ENCODE data around the gene CFAP74. TPM values are rescaled to one million over a fixed set of nuclear protein-coding genes. Genes with fewer than 3 reads are reported as not detected.
"Not testable (repeated sequence)": the region's sequence is repeated elsewhere in the genome, so short reads cannot be mapped to it uniquely, and the experiment has no call there.

The CFAP74 gene
- total RNA-seq, 1 donor from 2014 or later = not detected

DNA sequence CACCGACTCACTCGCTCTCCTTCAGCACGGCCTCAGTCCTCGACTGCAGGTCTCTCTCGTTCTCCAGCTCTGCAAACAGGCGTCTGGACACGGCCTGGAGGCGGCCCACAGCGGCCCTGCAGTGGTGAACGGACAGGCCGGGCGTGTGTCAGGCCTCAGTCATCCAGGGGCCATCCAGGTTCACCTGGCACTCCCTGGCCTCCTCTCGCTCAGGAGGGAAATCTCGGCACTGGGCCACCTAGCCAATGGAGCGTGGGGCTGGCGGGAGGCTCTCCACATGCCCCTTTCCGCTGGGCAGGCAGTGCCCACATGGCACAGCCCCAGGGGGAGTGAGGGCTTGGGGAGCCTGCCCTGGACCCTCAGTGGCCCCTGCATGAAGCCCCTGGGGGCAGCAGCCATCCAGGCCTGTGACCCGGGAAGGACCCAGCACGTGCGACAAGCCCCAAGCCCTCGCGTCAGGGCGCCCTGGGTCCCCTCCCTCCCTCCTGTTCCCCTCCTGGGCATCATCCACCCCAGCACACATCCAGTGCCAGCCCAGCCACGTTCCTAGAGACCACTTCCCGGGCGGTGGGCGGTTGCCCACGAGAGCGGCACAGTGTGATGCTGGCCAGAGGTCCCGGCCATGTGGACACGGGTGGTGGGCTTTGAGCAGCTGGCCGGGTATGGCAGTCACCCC lies 18.1 kb downstream of the CFAP74 start:
- no peak overlapping the region for H3K4me3 Mint-ChIP-seq
- no peaks in the 10 kb centered on the region for H3K36me3 Mint-ChIP-seq (ENCODE audit: low read depth)
- H3K4me1 Mint-ChIP-seq = no peaks in the 10 kb centered on the region
- TF ChIP-seq, protein P1, sequence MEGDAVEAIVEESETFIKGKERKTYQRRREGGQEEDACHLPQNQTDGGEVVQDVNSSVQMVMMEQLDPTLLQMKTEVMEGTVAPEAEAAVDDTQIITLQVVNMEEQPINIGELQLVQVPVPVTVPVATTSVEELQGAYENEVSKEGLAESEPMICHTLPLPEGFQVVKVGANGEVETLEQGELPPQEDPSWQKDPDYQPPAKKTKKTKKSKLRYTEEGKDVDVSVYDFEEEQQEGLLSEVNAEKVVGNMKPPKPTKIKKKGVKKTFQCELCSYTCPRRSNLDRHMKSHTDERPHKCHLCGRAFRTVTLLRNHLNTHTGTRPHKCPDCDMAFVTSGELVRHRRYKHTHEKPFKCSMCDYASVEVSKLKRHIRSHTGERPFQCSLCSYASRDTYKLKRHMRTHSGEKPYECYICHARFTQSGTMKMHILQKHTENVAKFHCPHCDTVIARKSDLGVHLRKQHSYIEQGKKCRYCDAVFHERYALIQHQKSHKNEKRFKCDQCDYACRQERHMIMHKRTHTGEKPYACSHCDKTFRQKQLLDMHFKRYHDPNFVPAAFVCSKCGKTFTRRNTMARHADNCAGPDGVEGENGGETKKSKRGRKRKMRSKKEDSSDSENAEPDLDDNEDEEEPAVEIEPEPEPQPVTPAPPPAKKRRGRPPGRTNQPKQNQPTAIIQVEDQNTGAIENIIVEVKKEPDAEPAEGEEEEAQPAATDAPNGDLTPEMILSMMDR (IDR thresholded peaks at IDR 0.05) = no peak
- H3K9me3 Mint-ChIP-seq = no peaks in the 10 kb centered on the region
- ChIA-PET CTCF (no interaction called here), POLR2A (no interaction called here)
- peaks cover 11% of the 10 kb centered on the region for H3K27me3 Mint-ChIP-seq
- ATAC-seq (ENCODE audit: low read depth) = no peak
- no peak overlapping the region for H3K27ac Mint-ChIP-seq
- no peak for DNase-seq
- intact Hi-C loops (cut with micrococcal nuclease) = no loop called here

DNA sequence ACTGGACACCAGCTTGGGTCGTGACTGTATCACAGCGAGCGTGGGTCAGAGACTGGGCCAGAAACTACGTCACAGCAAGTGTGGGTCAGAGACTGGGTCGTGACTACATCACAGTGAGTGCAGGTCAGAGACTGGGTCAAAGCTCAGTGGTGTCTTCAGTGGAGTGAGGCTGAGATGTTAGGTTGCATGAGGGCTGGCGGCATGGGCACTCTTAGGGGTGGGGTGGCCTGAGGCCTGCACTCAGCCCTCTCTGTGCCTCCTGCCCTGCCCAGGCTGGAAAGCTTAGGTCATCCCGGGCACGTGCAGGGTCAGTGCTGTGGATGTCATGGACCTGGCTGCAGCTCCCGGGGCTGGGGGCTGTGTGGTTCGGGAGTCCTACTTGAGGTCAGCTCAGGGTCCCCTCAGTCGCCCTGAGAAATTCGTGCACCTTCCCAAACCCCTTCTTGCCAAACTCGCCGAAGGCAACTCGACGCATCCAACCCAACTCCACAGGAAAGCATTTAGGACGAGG lies 19.0 kb downstream of the CFAP74 start:
- H3K4me3 Mint-ChIP-seq = no peak overlapping the region
- no peaks in the 10 kb centered on the region for H3K9me3 Mint-ChIP-seq
- no peak for DNase-seq
- no peak overlapping the region for H3K27ac Mint-ChIP-seq
- no peak for ATAC-seq (ENCODE audit: low read depth)
- H3K4me1 Mint-ChIP-seq = no peaks in the 10 kb centered on the region
- TF ChIP-seq, protein P1 (IDR thresholded peaks at IDR 0.05) = no peak
- peaks cover 6% of the 10 kb centered on the region for H3K27me3 Mint-ChIP-seq
- ChIA-PET CTCF (no interaction called here), POLR2A (no interaction called here)
- intact Hi-C loops (cut with micrococcal nuclease) = no loop called here
- no peaks in the 10 kb centered on the region for H3K36me3 Mint-ChIP-seq (ENCODE audit: low read depth)

GRCh38 chr1:1982379-1983232 lies 21.0 kb downstream of the CFAP74 start:
- CTCF ChIA-PET = no interaction called here

GRCh38 chr1:1981631-1982327 lies 21.8 kb downstream of the CFAP74 start:
- H3K27me3 Mint-ChIP-seq; H3K36me3 Mint-ChIP-seq (ENCODE audit: low read depth); CTCF ChIA-PET; H3K4me3 Mint-ChIP-seq; intact Hi-C loops (cut with micrococcal nuclease); H3K9me3 Mint-ChIP-seq; ATAC-seq (ENCODE audit: low read depth); DNase-seq; H3K27ac Mint-ChIP-seq; H3K4me1 Mint-ChIP-seq; POLR2A ChIA-PET: not testable (repeated sequence)

More at GRCh38 chr1:1982379-1983232, 21.0 kb downstream of the CFAP74 start:
- Mint-ChIP-seq H3K27ac (no peak overlapping the region), H3K27me3 (no peaks in the 10 kb centered on the region), H3K9me3 (no peaks in the 10 kb centered on the region), H3K36me3 (ENCODE audit: low read depth) (no peaks in the 10 kb centered on the region), H3K4me3 (no peak overlapping the region), H3K4me1 (no peaks in the 10 kb centered on the region)
- no peak for DNase-seq
- POLR2A ChIA-PET = no interaction called here
- no peak for ATAC-seq (ENCODE audit: low read depth)
- TF ChIP-seq, protein P1 (IDR thresholded peaks at IDR 0.05) = no peak
- intact Hi-C loops (cut with micrococcal nuclease) = no loop called here

DNA sequence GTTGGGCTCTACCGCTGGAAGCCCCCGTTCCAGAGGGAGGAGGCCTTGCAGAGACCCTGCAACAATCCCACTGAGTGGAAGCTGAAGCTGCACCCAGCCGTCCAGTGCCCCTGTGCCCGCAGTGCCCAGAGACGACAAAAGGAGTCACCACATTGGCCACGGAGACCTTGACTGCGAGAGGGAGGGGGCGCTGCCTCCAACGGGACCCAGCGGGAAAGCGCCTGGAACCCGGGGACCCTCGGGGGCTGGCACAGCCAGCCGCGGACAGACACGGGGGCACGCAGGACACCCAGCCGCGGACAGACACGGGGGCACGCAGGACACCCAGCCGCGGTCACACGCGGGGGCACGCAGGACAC lies 22.5 kb downstream of the CFAP74 start:
- no peak overlapping the region for H3K27ac Mint-ChIP-seq
- ChIA-PET POLR2A (no interaction called here), CTCF (no interaction called here)
- no peaks in the 10 kb centered on the region for H3K27me3 Mint-ChIP-seq
- H3K9me3 Mint-ChIP-seq = no peaks in the 10 kb centered on the region
- no peaks in the 10 kb centered on the region for H3K4me1 Mint-ChIP-seq
- intact Hi-C loops (cut with micrococcal nuclease) = no loop called here
- ATAC-seq (ENCODE audit: low read depth) = no peak
- no peaks in the 10 kb centered on the region for H3K36me3 Mint-ChIP-seq (ENCODE audit: low read depth)
- DNase-seq = no peak
- TF ChIP-seq, protein P1 (IDR thresholded peaks at IDR 0.05) = no peak
- H3K4me3 Mint-ChIP-seq = no peak overlapping the region

All from activated B cell treated with CpG ODN at 0.5 μM for 24 hours (primary cell).